ENCODE measurements around the gene ISLR2.
"Not testable (repeated sequence)": the region's sequence is repeated elsewhere in the genome, so short reads cannot be mapped to it uniquely, and the experiment has no call there.

ISLR2 gene, protein sequence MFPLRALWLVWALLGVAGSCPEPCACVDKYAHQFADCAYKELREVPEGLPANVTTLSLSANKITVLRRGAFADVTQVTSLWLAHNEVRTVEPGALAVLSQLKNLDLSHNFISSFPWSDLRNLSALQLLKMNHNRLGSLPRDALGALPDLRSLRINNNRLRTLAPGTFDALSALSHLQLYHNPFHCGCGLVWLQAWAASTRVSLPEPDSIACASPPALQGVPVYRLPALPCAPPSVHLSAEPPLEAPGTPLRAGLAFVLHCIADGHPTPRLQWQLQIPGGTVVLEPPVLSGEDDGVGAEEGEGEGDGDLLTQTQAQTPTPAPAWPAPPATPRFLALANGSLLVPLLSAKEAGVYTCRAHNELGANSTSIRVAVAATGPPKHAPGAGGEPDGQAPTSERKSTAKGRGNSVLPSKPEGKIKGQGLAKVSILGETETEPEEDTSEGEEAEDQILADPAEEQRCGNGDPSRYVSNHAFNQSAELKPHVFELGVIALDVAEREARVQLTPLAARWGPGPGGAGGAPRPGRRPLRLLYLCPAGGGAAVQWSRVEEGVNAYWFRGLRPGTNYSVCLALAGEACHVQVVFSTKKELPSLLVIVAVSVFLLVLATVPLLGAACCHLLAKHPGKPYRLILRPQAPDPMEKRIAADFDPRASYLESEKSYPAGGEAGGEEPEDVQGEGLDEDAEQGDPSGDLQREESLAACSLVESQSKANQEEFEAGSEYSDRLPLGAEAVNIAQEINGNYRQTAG

DNA sequence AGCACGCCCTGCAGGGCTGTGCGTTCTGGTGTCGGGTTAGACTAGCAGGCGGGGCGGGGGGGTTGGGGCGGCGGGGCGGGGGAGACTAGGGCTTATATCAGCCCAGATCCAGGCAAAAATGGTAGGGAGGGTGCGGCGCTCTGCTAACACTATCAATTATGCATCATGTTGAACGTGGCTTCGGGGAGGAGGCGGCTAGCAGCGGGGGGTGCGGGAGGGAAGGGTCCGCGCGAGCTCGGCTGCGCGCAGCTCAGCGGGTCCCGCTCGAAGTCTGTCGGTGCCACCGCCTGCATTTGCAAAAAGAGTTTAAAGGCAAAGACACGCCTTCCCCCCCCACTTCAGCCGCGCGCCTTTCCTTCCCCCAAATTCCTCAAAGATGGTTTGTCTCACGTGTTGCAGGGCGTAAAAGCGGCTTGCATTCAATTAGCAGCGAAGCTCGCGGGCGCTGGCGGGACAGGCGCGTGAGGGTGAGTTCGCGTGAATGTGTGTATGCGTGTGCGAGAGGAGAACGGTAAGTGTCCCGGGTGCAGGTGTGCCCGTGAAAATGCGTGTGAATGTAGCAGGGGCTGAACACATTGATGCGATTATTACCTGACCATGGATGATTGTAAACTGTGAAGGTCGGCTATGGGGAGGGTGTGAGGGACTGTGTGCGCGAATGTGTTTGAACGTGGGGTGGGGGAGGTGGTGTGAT lies at the start of gene ISLR2:
ISLR2 (plus strand) TSS at position 432 of the 694 bp plus-strand sequence. CDS start 2,169 bp downstream, outside the sequence.
- no peak for DNase-seq (ENCODE audit: low read depth)

DNA sequence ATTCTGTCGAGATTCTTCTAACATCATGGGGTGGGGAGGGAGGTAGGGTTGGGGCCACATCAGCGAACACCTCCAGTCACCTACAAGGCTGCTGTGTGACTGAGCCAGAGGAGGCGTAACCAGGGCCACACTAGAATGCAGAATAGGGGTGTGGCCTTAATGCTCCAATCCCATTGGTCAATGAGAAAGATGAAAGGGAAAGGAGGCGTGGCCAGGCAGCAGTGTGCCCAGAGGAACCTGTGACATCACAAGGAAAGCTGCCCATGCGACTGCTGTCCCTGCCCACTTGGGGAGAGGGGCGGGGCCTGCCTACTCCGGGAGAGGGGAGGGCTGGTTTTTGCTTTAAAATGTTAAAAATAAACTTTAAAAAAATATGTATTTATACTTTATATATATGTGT lies 47.9 kb upstream of the ISLR2 start, which contains the start of gene GOLGA6A:
GOLGA6A (minus strand) TSS at position 101 of the 400 bp plus-strand sequence; CDS start at position 60, 41 bp downstream.
- DNase-seq (ENCODE audit: low read depth): not testable (repeated sequence)

DNA sequence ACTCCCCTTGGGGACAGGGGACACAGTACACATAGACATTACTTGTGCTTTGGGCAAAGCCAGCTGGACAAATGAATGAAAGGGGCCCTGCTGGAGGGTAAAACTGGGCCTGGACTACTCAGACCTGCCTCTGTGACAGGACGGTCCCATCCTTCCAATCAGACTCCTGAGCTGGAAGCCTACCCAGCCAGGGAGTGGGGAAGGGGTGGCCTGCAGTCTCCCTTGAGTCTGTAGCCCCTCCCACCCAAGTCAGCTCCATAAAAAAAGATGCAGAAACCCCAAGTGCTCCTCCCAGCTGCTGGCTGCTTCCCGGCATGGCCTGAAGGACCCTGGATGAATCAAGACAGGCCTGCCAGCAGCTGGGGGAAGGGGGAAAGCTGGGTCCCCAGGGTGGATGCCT lies 35.8 kb upstream of the ISLR2 start:
- not testable (repeated sequence) for DNase-seq (ENCODE audit: low read depth)

DNA sequence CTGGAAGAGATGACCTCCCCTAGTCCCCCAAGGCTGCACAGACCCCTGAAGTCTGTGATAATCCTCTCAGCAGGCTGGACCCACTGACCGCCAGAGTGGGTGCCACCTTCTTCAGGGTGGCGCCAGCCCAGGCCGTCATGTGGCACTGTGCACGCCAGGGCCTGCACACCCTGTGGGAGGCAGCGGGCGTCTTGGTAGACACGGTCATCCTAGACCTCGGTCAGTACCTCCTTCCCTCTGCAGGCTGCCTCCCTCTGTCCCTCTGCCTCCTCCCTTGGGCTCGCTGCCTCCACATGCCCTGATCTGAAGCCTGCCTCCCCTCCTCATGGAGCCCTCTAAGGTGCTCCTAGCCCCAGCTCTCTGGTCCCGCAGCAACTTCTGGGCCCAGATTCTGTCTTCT lies 34.8 kb upstream of the ISLR2 start:
- not testable (repeated sequence) for DNase-seq (ENCODE audit: low read depth)

DNA sequence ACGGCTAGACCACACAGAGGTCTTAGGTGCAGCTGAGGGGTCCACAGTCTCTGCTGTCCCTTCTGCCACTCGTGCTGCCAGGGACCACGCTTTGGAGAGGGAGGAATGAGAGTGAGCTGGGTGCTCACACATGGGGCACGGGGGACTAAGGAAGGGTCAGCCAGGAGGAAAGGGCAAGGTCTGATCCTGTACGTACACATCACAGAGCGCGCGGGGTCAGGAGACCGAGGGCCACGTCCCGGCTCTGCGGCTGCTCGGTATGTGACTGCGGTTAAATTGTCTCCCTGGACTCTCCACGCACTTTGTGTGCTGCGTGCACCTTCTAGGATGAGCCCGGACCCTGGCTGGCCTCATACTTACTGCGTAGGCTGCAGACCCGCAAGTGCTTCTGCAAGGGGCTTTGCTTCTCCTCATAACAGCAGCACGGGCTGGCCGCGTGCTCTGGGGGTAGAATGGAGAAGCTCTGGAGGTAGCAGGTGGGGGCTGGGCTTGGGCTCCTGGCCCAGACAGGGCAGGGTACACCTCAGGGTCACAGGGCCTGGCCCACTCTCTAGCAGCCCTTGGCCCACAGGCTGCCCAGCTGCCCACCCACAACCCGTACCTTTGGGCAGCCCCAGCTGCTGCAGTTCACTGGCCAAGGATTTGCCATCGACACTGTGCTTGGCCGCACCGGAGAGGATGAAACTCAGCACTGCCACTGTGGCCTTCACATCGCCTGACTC lies 33.5 kb upstream of the ISLR2 start:
- DNase-seq (ENCODE audit: low read depth): not testable (repeated sequence)

DNA sequence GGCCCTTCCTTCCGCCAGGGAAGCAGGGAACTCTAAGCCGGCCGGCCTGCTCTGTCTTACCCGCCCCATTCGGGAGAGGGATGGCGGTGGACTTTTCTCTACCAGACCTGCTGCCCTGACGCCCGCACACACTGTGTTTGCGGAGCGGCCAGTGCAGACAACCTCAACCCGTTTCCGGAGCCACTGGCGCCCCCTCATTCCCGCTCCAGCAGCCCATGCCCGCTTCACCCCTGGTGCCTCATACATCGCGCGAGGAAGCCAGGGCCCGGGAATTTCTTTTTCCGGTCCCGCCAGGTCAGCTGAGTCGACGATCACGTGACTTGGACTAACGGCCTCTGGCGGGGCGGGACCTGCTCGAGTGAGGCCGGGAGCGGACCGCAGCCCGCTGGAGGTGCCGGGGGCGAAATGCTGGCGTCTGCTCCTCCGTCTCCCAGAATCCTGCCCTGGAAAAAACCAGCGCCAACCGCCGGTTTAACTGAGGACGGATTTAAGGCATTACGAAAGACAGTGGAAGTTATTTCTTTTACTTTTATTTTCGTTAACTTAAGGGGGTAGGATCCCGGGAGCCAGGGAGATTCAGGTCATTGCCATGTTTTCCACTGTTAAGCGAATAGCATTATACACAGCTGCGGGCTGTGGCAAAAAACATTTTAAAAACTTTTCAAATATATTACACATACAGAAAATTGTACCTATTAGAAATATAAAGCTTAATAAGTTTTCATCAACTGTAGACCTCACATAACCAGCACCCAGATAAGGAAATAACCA lies 30.2 kb upstream of the ISLR2 start:
- DNase-seq (ENCODE audit: low read depth): peak; percentile 87

DNA sequence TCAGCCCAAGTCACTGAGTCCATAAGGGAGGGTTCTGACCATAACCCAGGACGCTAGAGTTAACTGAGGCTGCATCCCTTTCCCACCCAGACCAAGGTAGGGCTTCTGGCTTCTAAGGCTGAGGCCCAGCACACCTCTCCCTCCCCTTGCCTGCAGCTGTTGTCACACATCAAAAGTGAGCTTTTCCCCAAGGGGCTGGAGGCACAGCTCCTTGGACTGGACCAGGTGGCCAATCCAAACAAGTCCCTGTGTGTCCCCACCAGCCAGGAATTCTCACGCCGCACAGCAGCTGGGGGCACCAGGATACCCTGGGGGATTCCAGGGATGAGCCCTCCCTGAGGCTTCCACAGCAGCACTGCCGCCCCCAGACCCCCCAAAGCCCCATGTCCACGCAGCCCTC lies 22.3 kb upstream of the ISLR2 start:
- DNase-seq (ENCODE audit: low read depth): no peak

DNA sequence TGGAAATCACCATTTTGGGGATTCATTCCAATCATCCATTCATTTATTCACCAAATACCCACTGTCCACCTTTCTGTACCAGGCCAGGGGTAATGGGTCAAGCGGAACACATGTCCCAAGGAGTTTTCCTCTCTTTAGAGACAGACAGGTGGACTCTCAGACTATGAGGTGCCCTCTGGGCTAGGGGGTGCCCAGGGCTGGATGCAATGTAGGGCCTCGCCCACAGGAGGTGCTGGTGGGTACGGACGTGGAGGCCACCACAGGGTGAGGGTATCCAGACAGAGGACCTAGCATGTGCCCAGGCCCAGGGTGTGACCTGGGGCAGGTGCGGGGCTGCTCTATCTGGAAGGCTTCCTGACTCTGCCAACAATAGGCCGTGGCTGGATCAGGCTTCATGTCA lies 21.8 kb upstream of the ISLR2 start:
- DNase-seq (ENCODE audit: low read depth): not testable (repeated sequence)

DNA sequence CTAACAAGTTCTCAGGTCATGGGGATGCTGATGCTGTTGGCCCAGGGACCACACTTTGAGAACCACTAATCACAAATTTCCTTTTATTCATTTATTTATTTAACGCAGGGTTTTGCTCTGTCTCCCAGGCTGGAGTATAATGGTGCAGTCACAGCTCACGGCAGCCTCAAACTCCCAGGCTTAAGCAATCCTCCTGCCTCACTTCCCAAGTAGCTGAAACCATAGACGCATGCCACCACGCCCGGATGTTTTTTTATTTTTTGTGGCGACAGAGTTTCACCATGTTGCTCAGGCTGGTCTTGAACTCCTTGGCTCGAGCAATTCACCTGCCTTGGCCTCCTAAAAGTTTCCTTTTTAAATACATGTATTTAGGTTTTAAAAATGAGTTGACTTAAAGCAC lies 20.7 kb upstream of the ISLR2 start:
- DNase-seq (ENCODE audit: low read depth): no peak

DNA sequence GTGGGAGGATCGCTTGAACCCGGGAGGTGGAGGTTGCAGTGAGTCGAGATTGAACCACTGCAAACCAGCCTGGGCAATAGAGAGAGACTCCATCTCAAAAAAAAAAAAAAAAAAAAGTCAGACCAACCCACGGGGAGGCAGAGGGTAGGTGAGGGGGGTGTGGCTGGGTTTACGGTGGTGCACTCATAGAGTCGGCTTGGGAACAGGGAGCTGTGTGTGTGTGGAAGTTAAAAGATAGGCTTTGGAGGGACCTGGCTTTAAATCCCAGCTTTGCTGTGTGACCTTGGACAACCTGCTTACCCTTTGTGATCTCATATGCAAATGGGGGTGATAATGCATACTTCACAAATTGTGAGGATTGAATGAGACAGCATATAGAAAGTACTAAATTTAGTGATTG lies 10.0 kb upstream of the ISLR2 start:
- DNase-seq (ENCODE audit: low read depth): no peak

DNA sequence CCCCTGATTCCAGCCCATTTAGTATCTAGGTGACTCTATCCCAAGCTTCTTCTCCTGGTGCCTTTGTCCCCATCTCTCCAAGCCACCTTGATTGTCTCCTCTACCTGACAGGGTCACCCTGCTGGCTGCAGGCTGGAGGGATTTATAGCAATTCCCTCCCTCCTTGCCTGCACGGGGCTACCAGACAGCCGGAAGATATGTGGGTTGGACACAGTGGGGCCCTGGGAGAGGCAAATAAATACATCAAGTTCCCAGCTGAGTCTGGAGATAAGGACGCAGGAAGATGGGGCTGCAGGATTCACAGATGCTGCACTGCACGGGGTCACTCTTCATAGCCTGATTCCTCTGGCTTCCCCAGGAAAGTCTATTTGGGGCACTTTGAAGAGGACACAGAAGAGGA lies 9.3 kb upstream of the ISLR2 start:
- no peak for DNase-seq (ENCODE audit: low read depth)

DNA sequence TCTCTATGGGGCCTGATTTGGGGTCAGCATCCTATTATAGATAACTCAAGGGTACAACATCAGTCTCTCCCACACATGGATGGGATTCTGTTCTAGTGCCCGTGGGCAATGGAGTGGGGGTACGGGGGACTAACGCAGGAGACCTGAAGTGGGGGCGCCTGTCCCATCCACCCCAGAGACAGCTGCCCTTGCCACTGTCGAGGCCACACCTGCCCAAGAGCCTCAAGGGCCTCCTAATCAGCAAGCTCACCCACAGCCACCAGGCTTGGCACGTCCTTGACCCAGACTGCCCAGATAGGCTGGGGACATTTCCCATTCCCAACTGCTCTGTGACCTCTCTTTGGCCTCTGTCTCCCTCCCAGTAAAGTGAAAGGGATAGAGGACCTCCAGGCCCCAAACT lies 8.5 kb upstream of the ISLR2 start:
- DNase-seq (ENCODE audit: low read depth): no peak

DNA sequence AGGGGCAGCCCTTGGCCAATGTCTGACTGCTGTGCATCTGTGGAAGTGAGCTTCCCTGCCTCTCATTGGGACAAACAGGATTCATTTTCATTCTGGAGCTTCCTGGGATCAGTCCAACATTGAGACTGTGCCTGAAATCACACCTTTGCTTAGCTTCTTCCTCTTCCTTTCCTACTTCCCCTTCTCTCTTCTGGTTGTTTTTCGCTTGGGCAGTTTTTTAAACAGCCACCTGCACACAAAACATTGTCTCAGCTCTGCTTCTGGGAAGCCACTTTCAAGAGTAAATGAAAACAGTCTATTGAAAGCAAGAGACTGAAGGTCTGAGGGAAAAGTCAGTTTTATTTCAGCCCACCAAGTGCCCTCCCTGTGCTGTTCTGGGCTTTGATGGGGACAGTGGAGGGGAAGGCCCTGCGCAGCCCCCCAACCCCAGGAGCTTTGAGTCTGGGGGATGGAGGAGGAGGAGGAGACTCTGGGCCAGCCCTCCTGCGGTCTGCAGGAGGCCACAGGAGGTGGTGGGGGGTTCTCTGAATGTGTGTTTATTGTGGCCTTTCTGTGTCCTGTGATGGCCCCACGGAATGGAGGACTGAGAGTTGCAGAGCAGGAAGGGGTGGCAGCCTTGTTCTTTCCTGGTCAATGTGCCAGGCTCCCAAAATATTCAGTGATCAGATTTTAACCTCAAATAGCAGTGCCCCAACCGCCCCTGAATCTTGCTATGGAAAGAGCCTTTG lies 7.8 kb upstream of the ISLR2 start:
- DNase-seq (ENCODE audit: low read depth): no peak

DNA sequence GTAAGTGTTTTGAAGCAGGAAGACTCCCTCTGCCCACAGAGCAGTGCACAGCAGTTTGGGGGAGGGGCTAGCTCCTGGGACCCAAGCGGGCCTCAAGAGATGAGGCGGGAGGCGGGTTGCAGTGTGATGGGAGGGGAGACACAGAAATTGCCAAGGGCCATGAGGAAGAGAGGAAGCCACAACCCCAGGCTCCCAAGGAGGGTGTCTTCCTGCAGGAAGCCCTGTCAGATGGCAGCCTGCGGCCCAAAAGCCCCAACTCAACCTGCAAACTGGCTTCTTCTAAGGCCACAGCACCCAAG lies 7.3 kb upstream of the ISLR2 start:
- DNase-seq (ENCODE audit: low read depth): no peak

DNA sequence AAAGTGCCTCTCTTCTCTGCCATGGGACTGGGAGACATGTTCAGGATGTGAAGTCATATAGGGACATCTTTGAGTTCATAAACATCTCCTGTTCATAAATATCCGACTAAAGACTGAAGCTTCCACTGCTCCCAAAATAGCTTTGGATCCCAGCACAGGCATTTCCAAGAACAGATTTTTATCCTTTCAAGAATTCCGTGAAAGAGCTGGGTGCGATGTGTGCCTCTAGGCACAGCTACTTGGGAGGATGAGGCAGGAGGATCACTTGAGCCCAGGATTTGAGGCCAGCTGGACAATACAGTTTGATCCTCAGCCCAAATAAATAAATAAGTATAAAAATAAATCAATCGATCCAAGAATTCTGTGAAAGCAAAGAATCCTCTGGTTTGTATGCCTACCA lies 6.7 kb upstream of the ISLR2 start:
- no peak for DNase-seq (ENCODE audit: low read depth)

DNA sequence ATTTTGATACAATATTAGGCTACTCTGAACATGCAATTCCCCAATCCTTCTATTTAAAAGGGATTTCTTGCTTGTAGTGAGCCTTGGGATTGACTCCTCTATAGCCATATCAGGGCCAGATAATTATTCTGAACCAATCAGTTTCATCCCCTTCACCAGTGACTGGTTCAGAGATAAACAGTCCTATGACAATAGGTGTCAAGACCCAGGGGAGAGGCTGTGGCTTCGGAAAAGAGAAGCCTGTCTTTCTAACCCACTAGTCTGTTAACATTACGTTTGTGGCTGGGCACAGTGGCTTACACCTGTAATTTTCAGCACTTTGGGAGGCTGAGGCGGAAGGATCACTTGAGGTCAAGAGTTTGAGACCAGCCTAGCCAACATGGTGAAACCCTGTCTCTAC lies 6.2 kb upstream of the ISLR2 start:
- no peak for DNase-seq (ENCODE audit: low read depth)

DNA sequence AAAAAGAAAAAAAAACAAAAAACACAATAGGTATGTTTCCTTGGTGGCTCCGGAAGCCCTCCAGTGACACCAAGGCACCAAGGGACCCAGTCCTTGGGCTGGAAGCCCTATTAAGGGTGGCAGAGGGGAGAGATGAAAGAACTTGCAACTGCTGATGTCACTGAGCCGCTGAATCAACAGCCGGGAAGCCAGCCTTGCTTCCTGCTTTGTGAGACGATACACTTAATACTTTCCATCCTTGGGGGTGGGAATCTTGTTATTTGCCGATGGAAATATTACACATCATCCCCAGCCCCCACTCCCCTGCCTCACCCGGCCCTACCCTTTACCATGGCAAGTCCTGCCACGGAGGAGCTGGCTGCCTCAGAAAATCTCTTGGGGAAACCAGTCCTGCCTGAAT lies 5.6 kb upstream of the ISLR2 start:
- DNase-seq (ENCODE audit: low read depth): no peak

DNA sequence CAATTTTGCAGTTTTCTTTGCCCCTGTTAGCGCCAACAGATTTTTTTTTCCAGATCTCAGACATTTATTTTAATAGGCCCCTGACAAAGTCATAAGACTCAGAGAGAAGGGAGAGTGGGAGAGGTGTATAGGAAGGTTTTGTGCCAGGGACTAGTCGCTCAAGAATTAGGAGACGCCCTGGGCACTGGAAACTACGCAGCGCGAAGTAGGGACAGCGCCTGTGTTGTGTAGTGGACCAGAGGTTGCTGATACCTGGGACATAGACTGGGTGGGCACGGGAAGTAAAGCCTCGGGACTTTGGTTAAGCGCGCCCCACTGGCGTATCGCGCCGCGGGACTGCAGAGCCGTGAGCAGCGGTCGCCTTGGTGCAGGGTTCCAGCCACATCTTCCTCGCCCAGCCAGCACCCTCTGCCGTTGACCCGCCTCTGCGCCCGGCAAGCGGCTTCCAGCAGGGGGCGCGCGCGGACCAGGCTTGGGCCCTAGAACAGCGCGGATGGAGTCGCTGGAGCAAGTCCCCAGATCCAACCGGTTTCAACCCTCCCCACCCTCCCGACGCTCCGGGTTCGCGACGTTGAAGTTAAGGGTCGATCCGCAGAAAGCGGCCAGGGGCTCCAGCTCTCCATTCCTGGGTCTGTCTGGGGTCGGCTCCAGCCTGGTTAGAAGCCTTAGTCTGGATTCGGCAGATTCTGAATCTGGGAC lies 3.0 kb upstream of the ISLR2 start:
- peak; percentile 82 for DNase-seq (ENCODE audit: low read depth)

DNA sequence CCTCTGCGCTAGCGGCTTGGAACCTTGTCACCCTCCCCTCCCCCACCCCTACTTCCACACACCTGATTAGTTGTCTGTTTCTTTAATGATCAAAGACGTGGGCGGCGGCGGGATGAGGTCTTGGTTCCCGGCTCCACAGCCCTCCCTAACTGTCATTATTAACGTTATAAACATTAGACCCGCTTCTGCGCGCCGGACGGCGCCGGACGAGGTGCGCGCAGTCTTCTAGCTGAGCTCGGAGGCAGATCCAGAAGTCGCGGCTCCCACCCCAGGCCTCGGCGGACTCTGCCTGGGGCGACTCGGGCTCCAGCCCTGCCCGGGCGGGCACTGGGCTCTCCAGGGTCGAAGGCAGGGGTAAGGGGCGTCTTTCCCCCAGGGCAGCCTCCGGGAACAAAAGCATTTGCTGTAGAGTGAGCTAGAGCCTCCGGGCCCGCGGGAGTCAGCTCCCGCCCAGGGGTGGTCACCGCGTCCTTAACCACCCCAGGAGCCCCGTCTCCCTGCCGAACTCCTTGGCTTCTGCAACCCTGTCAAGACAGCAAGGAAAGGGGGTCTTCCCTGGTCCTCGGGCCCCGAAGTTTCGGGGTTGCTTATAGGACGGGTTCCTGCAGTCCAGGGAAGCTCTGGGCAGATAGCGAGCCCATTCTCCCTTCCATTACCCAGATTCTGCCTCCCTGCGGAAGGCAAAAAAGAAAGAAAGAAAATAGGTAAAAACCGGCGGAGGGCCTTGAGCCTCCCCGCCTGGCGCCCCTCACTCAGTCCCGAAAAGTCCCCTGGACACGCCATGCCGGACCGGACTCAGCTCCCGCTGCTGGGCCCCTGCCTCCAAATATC lies 2.2 kb upstream of the ISLR2 start:
- peak; percentile 29 for DNase-seq (ENCODE audit: low read depth)

Data from ELR (cell line).